Fibroblast of lung (primary cell): ENCODE measurements around the gene PHRF1. TPM values are rescaled to one million over a fixed set of nuclear protein-coding genes. Genes with fewer than 3 reads are reported as not detected.

Source experiments
- DNase-seq, 2 donors: peaks; one replicate each; pipeline versions ENCODE4 v3.0.0 to v3.0.0-alpha.2; 2010; ENCODE audit warnings: low read depth in 2 of 2
- H2AFZ ChIP-seq: 2 replicates; pipeline ENCODE4 v1.5.1; 2012; ENCODE audit warnings: low read length, control low read depth, inconsistent platforms
- H3K27ac ChIP-seq: 2 replicates; pipeline ENCODE4 v1.5.1; 2011; ENCODE audit warnings: low read length, control low read depth; ENCODE audit not compliant: insufficient read depth
- H3K27me3 ChIP-seq: 2 replicates; pipeline ENCODE4 v1.5.1; 2011; ENCODE audit warnings: mild to moderate bottlenecking, low read length; ENCODE audit not compliant: control insufficient read depth, insufficient read depth
- H3K36me3 ChIP-seq: 2 replicates; pipeline ENCODE4 v1.5.1; 2011; ENCODE audit warnings: low read length; ENCODE audit not compliant: control insufficient read depth, insufficient read depth
- H3K4me1 ChIP-seq: 2 replicates; pipeline ENCODE4 v1.5.1; 2011; ENCODE audit warnings: low read length; ENCODE audit not compliant: control insufficient read depth, insufficient read depth; ENCODE audit errors: extremely low read depth
- H3K4me2 ChIP-seq: 2 replicates; pipeline ENCODE4 v1.5.1; 2011; ENCODE audit warnings: low read length, control low read depth; ENCODE audit not compliant: insufficient read depth; ENCODE audit errors: extremely low read depth
- H3K4me3 ChIP-seq, 4 experiments: fragments of 200-600 bp in 1 of 4; sonication (generic) in 1 of 4; replicated peaks in 1 of 4; 2 replicates each; pipeline ENCODE4 v1.5.1; 2011 to 2016; ENCODE audit warnings: low read length in 4 of 4, low read depth in 3 of 4, mild to moderate bottlenecking in 3 of 4, control low read depth in 2 of 4, inconsistent platforms in 1 of 4, mixed read lengths in 1 of 4; ENCODE audit not compliant: insufficient read depth in 1 of 4; ENCODE audit errors: control extremely low read depth in 1 of 4
- H3K79me2 ChIP-seq: 2 replicates; pipeline ENCODE4 v1.5.1; 2012; ENCODE audit warnings: mild to moderate bottlenecking, low read length, inconsistent platforms; ENCODE audit not compliant: control insufficient read depth, insufficient read depth
- H3K9ac ChIP-seq: 2 replicates; pipeline ENCODE4 v1.5.1; 2011; ENCODE audit warnings: mild to moderate bottlenecking, low read length, control low read depth; ENCODE audit not compliant: insufficient read depth
- H3K9me3 ChIP-seq: 2 replicates; pipeline ENCODE4 v1.5.1; 2012; ENCODE audit warnings: low read depth, low read length; ENCODE audit not compliant: control insufficient read depth, insufficient read depth
- H4K20me1 ChIP-seq: 2 replicates; pipeline ENCODE4 v1.5.1; 2011; ENCODE audit warnings: low read length; ENCODE audit not compliant: control insufficient read depth, insufficient read depth; ENCODE audit errors: extremely low read depth
- CTCF ChIP-seq, 2 donors: IDR thresholded peaks in 1 of 2; conservative IDR thresholded peaks in 1 of 2; 1 replicate in 1 of 2; 2 replicates in 1 of 2; pipeline ENCODE4 v1.5.1; 2011 to 2012; ENCODE audit warnings: low read length in 2 of 2, control low read depth in 1 of 2, inconsistent platforms in 1 of 2, low read depth in 1 of 2, mild to moderate bottlenecking in 1 of 2
- EZH2 ChIP-seq: IDR thresholded peaks from 2 replicates; pipeline ENCODE4 v1.5.1; 2012; ENCODE audit warnings: low read length, control low read depth, mild to moderate bottlenecking; ENCODE audit errors: missing control alignments
- polyA plus RNA-seq, 2 donors: library from polyadenylated mRNA; depleted of rRNA in 1 of 2; stranded (reverse) in 1 of 2; unstranded in 1 of 2; fragments of >200 nt; gene quantifications; 2 replicates each; pipeline ENCODE4 v1.2.1, GENCODE V29; 2011 to 2012; ENCODE audit warnings: missing spikeins in 1 of 2
- total RNA-seq: library from RNA; depleted of rRNA; stranded (reverse); fragments of >200 nt; gene quantifications from 2 replicates; pipeline ENCODE4 v1.2.1, GENCODE V29; 2014

Gene PHRF1
- total and polyA plus RNA-seq, 2 donors (not counting 1 experiment from before 2014, with no cell fraction given): 5.9 to 16.8 TPM

- H4K20me1 ChIP-seq: no peaks in the 10 kb centered on the region
Observed at GRCh38 chr11:638631-639331, 62.5 kb downstream of the PHRF1 start.

GRCh38 chr11:639332-639955, 63.2 kb downstream of the PHRF1 start:
- Histone ChIP-seq H3K9me3 (no peaks in the 10 kb centered on the region), H3K79me2 (no peaks in the 10 kb centered on the region), H3K4me3 (no peak overlapping the region), H2AFZ (no peak overlapping the region), H3K4me1 (no peaks in the 10 kb centered on the region), H3K9ac (no peak overlapping the region), H3K4me2 (no peak overlapping the region), H3K27me3 (peaks cover 5% of the 10 kb centered on the region), H3K27ac (no peak overlapping the region), H3K36me3 (peaks cover 8% of the 10 kb centered on the region), H4K20me1 (no peaks in the 10 kb centered on the region)
- TF ChIP-seq EZH2 (no peak), CTCF (conservative IDR thresholded peaks at IDR 0.05 in 1 of 2, IDR thresholded peaks at IDR 0.05 in 1 of 2; ENCODE audit: low read depth in 1 of 2, low read length in 2 of 2) (no peak)
- DNase-seq: no peak

More at GRCh38 chr11:638631-639331, 62.5 kb downstream of the PHRF1 start:
- H3K9me3 ChIP-seq: no peaks in the 10 kb centered on the region
- H3K27me3 ChIP-seq: peaks cover 5% of the 10 kb centered on the region
- H3K79me2 ChIP-seq: no peaks in the 10 kb centered on the region
- H3K4me1 ChIP-seq: no peaks in the 10 kb centered on the region
- DNase-seq: peak in 1 of 2 donors; percentile 15
- TF ChIP-seq CTCF (conservative IDR thresholded peaks at IDR 0.05 in 1 of 2, IDR thresholded peaks at IDR 0.05 in 1 of 2; ENCODE audit: low read depth in 1 of 2, low read length in 2 of 2): no peak
- TF ChIP-seq EZH2: no peak
- no peak overlapping the region for H3K4me3 ChIP-seq
- H3K4me2 ChIP-seq: no peak overlapping the region
- no peak overlapping the region for H3K9ac ChIP-seq
- H2AFZ ChIP-seq: no peak overlapping the region
- H3K36me3 ChIP-seq: peaks cover 6% of the 10 kb centered on the region
- no peak overlapping the region for H3K27ac ChIP-seq

GRCh38 chr11:640021-640706, 63.9 kb downstream of the PHRF1 start:
- peaks cover 8% of the 10 kb centered on the region for H3K36me3 ChIP-seq
- no peak for DNase-seq
- H3K4me3 ChIP-seq: no peak overlapping the region
- no peak overlapping the region for H2AFZ ChIP-seq
- H3K27me3 ChIP-seq: peaks cover 5% of the 10 kb centered on the region
- H3K9me3 ChIP-seq: no peaks in the 10 kb centered on the region
- H3K4me2 ChIP-seq: no peak overlapping the region
- H3K9ac ChIP-seq: no peak overlapping the region
- no peaks in the 10 kb centered on the region for H3K4me1 ChIP-seq
- TF ChIP-seq CTCF (conservative IDR thresholded peaks at IDR 0.05 in 1 of 2, IDR thresholded peaks at IDR 0.05 in 1 of 2; ENCODE audit: low read depth in 1 of 2, low read length in 2 of 2) (no peak), EZH2 (no peak)
- no peaks in the 10 kb centered on the region for H4K20me1 ChIP-seq
- H3K79me2 ChIP-seq: no peaks in the 10 kb centered on the region
- H3K27ac ChIP-seq: no peak overlapping the region
